Medulla oblongata (tissue), 1 donor: Measurements from ENCODE around the gene GPSM1.
"Not testable (repeated sequence)": the region's sequence is repeated elsewhere in the genome, so short reads cannot be mapped to it uniquely, and the experiment has no call there.

Source experiments
- DNase-seq: peaks from one replicate; pipeline ENCODE4 v3.0.0-alpha.2; 2015; ENCODE audit errors: extremely low spot score

The GPSM1 gene

DNA sequence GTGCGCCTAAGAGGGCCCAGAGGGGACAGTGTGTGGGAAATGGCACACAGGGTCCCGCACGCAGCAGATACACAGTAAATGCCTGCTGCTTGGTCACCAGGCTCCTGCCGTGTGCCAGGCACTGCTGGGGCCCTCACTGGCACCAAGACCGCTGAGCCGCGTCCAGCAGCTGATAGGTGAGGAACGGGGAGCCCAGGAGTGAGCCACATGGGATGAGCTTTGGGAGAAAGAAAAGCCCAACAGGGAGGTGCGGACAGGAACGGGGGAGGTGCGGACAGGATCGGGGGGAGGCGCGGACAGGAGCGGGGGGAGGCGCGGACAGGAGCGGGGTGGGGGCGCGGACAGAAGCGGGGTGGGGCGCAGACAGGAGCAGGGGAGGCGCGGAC, 16.5 kb downstream of the GPSM1 start:
- DNase-seq, result no peak

DNA sequence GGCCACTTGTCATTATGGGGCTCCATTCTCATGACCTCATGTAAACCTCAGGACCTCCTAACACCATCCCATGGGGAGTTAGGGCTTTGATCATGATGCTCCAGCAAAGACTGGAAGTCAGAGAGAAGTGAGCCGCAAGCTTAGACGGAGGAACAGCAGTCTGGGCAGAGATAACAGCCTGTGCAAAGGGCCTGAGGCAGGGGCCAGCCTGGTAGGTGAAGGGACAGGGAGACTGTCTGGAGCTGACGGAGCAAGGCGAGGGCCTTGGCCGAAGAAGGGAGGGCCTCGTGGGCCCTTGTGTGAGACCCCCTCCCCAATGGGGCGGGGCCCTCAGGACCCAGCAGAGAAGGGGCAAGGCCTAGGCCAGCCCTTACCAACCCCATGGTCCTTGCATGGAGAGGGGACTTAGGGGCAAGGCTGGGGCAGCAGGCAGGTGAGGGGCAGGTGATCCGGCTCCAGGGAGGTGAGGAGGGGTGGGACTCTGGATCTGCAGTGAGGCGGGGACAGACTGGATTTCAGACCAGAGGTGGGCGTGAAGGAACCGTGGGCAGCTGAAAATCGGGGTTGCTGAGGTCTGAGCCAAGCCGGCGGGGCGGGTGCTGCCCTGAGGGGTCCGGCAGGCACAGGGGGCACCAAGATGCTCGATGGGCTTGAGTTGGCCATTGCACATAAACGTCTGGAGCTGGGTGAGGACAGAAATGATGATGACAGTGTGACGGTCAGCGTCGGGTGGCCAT, 17.4 kb downstream of the GPSM1 start:
- DNase-seq, result no peak

DNA sequence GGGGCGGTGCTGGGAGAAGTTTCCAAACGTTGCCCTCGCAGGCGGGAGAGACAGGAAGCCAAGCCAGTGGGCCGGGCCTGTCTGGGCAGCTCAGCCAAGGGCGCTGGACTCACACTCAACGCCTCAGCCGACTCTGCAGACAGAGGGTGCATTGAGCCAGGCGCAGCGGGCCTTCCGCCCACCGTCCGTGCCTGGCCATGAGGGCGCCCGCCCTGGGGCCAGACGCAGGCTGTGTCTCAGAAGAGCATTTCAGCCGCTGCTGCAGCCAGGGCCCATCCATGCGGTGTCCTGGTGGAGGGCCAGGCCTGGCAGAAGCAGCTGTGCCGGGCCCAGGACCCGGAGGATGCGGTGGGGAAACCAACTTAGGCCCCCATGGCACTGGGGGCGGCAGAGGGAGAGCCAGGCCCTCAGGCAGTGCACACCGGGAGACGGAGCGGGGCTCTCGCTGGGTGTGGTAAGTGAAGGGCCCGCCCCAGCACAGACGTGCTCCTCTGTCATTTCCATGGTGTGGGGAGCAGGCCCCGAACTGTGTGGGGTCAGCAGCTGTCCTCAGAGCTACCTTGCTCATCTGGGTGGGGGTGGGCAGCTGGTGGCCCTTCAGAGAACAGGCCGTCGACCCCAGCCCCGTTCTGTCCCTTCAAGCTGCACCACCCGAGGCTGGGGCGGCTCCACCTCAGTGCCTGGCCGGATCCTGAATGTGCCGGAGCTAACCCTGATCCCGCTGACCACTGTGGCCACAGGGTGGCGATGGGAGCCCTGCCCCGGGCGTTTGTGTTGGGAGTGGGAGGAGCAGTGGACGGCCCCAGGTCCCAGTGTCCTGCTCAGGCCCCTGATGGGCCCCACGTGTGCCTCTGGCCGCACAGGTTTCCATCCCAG, 18.2 kb downstream of the GPSM1 start:
- DNase-seq, result peak; percentile 92

DNA sequence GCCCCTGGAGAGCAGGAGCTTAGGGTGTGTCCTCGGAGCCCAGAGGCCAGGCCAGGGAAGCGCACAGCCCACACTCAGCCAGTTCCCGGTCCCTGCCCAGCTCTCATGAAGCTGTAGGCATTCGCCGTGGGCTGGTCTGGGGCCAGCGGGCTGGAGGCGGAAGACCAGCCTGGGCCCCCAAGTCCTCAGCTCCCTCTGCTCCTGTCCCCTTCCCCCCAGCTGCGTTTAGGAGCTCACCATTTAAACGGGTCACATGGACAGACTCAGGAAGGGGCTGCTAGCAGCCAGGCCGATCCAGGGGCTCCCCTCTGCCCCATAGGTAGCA, 18.8 kb downstream of the GPSM1 start:
- DNase-seq, result no peak

DNA sequence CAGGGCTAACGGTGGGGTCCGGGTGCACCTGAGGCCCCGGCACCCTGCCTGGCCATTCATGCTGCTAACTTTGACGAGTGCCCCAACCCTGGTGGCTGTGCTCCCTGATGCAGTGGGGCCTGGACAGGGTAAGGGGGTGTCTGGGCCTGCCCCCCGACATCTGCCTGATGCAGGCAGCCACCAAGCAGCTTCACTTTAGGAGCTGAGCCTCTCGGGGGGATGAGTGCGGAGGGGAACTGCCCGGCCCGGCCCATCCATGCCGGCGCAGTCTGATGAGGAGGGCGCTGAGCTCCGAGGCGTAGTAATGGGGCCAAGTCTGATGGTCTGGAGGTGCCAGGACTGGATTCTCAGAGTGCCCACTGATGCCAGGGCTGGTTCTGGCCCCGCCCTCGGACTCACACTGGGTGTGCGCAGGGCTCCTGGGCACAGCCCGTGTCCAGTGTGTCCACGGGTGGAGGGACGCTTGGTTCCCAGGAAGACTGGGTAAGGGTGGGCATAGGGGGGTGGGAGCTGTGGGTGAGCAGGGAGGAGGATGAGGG, 19.7 kb downstream of the GPSM1 start:
- no peak for DNase-seq

DNA sequence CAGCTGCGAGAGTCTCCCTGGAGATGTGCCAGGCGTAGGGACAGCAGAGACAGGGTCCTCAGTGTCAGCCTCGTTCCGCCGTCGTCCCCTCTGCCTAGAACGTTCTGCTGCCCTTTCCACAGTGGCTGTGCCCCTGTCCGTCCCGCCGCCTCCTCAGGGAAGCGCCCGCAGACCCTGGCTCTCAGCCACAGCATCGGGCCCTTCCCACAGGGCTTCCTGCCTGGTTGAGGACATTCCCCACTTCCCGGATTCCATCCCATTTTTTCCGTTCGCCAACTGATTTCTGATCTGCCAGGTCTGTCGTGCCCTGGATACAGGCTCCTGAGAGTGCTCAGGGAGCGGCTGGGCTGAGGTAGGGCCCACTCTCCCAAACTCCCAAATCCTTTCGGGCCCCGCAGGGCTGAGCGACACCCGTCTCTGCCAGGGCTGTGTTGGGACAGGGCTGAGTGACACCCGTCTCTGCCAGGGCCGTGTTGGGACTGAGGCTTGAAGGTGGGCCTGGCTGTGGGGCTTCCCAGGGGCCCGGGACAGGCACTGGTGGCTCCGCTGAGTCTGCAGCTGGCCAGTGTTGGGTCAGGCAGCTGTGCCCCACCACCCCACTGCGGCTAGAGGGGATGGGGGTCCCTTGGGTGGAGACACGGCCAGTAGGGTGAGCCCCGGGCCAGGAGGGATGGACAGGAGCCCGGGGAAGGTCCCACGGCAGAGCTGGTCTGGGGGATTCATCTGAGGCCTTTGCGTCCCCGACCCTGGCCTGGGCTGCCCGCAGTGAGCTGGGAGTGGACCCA, 20.3 kb downstream of the GPSM1 start:
- no peak for DNase-seq

DNA sequence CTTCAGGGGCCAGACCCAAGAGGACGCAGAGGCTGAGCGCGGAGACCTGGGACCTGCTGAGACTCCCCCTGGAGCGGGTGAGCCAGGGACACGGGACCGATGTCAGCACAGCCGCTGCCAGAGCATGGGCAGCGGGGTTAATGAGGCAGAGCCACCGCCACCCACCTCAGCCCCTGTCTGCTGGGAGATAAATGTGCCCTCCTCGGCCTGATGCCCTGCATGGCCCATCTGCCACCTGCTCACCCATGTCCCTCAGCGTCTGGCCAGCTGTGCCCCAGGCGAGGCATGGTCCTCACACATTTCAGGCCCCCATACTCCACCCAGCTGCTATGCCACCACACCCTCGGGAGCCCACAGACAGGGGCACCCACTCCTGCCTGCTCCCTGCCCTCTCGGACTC, 21.4 kb downstream of the GPSM1 start:
- DNase-seq, result no peak

DNA sequence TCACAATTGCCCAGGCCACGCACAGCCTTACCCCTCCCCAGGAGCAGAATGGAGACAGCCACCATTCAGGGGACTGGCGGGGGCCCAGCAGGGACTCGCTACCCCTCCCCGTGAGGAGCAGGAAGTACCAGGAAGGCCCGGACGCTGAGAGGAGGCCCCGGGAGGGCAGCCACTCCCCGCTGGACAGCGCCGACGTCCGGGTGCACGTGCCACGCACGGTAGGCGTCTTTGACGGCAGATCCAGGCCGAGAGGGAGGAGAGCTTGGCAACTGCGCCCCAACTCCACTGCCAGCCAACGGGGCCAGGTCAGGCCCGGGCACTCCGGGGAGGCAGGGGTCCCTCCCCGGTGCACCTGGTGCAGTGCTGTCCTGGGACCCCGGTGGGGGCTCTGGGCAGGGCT, 22.2 kb downstream of the GPSM1 start:
- no peak for DNase-seq

DNA sequence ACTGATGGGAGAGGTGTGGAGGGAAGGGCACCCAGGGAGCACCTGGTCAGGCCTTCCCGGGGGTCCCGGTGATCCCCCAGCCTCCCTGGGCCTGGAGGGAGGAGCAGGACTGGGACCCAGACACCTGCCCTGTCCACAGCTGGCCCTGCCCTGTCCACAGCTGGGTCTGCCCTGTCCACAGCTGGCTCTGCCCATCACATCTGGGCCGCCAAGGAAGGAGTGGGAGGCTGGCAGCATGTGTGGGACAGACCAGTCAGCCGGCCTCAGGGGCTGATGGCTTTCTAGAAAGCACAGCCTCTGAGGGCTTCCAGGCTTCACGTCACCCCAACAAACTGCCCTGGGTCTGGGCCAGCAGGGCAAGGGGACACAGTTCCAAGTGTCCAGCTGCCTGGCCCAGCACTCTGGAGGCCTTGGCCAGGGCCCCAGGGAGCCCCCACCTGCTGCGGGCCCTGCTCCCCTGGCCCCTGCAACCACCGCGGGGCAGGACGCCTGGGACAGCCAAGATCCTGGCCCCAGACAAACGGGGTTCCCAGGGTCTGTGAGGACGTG, 24.0 kb downstream of the GPSM1 start:
- DNase-seq, result no peak

DNA sequence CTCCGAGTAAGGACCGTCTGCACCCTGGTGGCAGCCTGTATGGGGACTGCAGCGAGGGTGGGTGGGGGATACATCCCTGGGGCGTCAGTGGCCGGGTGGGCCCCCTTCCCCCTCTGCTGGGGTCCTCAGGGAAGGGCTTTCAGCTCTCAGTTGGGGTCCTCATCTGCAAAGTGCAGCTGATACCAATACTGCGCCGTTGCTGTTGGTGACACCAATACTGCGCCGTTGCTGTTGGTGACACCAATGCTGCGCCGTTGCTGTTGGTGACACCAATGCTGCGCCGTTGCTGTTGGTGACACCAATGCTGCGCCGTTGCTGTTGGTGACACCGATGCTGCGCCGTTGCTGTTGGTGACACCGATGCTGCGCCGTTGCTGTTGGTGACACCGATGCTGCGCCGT, 24.5 kb downstream of the GPSM1 start:
- DNase-seq, result not testable (repeated sequence)

DNA sequence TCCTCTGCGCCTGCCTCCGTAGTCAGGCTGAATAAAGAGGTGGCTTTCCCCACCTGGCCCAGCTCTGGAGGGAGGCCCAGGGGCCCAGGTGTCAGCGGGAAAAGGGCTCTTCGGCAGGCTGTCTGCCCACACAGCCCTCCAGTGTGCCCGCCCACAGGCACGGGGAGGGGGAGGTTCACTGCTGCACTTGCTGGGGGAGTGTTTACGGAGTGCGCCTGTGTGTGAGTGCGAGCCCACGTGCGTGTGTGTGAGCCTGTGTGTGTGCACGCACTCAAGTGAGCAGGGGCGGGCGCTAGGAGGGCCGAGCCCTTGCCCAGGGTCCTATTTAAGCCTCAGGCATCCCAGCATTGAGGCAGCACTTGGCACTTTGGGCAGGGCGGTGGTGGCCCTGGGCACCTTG, 25.3 kb downstream of the GPSM1 start:
- no peak for DNase-seq

DNA sequence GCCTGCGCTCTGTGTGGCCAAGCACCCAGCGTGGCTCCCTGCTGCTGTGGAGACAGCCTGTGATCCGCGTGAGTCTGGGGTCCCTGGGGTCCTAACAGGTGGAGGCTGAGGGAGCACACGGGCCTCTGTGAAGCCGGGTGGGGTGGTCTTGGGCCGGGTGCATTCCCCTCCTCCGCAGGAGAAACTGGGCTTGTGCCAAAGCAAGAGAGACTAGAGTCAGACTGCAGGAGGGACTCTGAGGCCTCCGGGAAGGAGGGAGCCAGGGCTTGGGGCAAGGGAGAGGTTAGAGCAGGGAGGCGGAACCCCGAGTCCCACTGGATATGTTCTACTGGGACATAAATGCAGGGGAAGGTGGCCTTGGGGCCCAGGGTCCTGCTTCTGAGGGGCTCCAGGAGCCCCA, 25.7 kb downstream of the GPSM1 start:
- DNase-seq, result no peak

DNA sequence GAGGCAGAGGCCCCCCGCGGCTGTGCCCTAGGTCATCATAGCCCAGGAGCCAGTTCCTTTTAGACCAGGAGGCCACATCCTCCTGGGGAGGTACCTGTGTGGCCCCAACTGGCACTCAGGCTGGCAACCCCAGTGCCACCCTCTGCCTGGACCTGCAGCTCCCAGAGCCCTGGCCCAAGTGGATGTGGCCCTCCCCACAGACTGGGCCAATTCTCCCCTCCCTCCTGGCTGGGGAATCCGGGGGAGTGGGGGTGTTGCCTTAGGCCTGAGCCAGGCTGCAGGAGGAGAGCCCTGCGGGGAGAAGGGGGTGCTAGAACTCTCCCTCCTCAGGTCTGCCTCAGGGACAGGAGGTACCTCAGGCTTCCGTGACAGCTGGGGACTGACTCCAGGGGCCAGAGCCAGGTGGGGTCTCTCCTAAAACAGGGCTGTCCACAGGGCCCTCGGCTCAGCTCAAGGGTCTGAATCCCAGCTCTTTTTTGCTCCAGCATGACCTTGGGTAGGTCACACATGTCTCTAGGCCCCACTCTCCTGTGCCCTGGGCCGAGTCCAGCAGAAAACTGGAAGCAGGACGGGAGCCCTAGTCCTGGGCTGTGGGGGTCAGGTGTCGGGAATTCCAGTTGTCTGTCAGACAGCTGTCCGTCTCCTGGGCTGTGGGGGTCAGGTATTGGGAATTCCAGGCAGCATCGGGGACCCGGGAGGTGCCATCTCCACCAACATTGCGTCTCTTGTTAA, 26.6 kb downstream of the GPSM1 start:
- DNase-seq, result no peak

DNA sequence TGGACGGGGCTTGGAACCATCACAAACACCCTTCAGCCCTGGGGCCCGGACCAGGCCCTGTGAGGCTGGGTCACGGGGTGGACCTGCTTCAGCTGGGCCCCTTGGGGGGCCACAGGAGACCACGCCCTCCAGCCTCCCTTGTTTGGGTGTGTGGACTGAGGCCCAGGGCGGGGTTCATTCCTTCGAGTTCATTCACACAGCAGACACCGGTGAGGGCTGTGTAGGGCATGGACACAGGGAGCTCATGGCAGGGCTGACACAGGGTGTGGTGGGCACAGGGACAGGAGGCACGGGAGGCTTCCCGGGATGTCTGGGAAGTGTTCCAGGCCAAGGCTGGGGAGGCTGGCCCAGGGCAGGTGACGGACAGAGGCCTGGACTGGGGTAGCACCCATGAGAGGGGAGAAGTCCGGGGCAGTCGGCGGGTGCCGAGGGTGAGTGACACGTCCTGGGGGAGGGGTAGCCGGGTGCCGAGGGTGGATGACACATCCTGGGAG, 27.3 kb downstream of the GPSM1 start:
- DNase-seq, result no peak

DNA sequence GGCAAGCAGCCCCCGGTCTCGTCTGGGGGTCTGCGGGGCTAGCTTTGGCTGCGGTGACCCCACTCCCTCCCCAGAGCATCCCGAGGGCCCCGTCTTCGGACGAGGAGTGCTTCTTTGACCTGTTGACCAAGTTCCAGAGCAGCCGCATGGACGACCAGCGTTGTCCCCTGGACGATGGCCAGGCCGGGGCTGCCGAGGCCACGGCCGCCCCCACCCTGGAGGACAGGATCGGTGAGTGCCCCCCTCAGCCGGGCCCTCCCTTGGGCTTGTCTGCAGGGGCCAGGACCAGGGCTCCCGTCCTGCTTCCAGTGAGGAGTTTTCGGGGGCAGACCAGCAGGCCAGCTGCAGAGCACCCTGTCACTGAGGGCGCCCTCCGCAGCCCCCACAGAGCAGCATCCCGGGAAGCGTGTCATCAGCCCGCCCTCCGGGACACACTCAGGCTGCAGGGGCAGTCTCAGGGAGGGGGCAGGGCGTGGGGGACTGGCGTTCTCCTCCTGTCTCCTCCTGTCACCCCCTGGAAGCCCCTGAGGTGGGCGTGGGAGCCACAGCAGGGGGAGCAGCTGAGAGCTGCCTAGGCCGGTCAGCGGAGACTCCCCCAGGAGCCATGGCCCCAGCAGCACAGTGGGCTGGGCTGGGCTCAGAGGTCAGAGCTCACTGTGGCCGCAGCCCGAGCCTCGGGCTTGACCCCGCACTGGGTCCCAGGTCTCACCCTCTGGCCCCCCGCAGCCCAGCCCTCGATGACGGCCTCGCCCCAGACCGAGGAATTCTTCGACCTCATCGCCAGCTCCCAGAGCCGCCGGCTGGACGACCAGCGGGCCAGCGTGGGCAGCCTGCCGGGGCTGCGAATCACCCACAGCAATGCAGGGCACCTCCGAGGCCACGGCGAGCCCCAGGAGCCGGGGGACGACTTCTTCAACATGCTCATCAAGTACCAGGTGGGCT, 28.5 kb downstream of the GPSM1 start:
- no peak for DNase-seq

DNA sequence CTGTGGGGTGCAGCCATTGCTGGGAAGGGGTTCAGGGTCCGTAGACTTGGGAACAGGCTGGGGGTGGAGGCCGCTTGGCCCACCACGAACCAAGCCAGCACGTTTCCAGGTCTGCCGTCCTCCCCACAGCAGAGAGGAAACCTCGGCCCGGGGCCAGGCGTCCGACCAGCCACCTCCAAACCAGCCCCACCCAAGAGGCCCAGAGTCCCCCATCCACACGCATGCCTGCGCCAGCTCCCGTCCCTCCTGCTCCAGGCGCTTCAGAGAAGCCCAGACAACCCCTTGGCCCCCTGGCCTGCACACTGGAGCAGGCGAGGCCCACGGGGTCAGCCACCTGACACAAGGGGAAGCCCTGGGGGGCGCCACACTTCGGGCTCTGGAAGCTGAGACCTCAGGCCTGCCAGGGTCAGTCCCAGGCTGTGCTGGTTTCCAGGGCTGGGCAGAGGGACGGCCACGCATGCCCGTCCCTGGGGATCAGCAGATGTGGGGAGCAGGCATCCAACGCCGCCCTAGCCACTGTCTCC, 29.9 kb downstream of the GPSM1 start:
- DNase-seq, result no peak

DNA sequence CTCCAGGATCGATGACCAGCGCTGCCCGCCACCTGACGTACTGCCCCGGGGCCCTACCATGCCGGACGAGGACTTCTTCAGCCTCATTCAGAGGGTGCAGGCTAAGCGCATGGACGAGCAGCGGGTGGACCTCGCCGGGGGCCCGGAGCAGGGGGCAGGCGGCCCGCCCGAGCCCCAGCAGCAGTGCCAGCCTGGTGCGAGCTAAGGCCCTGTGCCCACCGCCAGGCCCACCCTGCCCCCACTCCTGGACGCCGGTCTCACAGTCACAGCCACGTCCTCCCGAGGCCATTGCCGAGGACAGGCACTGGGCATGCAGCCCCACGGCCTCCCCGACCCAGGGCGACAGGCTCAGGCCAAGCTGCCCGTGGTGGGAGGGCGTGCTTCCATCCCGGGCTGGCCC, 30.7 kb downstream of the GPSM1 start:
- DNase-seq, result no peak

DNA sequence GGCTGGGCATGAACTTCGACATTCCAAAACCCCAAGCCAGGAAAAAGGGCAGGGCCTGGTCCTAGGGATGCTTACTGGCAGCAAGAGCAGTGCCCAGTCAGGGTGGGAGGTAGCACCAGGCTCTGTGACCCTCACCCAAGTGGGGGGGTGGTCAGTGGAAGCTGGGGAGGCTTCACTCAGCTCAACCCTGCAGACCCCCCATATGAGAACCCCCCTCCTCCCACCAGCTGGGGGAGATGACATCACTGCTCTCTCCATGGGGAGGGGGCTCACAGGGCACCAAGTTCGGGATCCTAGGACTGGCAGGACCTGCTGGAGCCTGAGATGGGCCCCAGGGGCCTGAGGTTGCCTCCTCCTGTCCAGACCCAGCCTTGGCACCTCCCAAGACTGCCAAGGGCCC, 31.5 kb downstream of the GPSM1 start:
- no peak for DNase-seq

DNA sequence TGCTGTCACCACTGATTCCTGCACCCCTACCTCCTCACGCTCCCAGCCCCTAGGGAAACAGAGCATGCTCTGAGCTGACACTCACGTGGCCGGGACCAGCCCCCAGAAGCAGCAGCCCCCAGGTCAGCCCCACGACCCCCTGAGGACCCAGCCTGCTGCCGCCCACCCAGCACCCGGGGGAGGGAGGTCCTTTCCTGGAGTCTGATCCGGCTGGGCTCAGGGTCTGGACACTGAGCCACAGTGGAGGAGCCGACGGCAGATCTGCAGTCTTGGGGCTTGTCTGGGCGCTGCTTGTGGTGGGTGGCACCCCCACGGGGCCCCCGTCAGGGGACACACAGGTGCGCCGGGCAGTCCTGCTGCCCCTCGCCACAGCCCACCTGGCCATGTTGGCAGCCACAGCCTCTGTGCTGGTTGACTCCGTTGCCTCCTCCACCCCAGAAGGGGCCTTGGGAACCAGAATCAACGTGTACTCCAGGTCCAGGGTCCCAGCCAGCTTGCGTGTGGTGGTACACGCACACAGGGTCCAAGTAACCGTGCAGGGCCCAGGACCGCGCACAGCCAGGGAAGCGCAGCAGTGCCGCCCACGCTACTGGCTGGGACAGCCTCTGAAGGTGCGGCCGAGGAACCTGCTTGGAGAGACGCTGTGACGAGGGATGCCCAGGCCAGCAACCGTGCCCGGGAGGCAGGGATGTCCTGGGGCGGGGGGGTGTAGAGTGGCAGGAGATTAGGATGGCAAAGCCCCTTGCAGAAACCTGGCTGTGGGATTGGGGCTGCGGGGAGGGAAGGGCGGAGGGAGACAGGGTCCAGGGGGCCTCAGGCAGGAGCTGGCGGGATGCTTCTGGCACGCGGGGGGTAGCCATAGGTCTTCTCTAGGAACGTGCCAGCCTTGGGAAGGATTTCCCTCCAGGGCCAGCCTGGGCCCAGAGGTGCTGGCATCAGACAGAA, 32.7 kb downstream of the GPSM1 start:
- DNase-seq, result no peak
